ENCODE measurements around the gene SIRPA. TPM values are rescaled to one million over a fixed set of nuclear protein-coding genes. Genes with fewer than 3 reads are reported as not detected.

SIRPA gene
- total and polyA plus RNA-seq, 11 donors: 8.6 to 73.5 (median 28.5) TPM

DNA sequence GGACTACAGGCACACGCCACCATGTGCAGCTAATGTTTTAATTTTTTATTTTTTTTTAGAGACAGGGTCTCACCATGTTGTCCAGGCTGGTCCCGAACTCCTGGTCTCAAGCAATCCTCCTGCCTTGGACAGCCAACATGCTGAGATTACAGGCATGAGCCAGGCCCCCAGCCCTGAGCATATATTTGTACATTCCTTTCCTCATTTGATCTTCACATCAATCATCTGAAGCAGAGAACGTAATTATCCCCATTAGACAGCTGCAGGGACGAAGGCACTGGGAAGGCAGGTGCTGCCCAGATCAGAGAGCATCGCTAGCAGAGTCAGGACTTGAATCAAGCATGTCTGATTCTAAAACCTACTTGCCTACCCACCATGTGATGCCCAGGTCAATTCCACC, 41.0 kb upstream of the SIRPA start:
- 76 to 96% (median 89%) methylated on average over 5 of the region's 5 CpGs for WGBS, 4 donors
- peaks cover 0 to 35% (median 0%) of the 10 kb centered on the region in 12 donors for H3K4me1 ChIP-seq
- H3K4me3 ChIP-seq: no peak overlapping the region
- no peaks in the 10 kb centered on the region for H3K36me3 ChIP-seq
- H3K27me3 ChIP-seq: no peaks in the 10 kb centered on the region
- intact Hi-C loops (cut with DNase I): no loop called here
- no peak overlapping the region for H3K27ac ChIP-seq
- DNase-seq (no peak), ATAC-seq (no peak)
- no peak for TF ChIP-seq POLR2A (IDR thresholded peaks at IDR 0.05)
- TF ChIP-seq, protein P1, sequence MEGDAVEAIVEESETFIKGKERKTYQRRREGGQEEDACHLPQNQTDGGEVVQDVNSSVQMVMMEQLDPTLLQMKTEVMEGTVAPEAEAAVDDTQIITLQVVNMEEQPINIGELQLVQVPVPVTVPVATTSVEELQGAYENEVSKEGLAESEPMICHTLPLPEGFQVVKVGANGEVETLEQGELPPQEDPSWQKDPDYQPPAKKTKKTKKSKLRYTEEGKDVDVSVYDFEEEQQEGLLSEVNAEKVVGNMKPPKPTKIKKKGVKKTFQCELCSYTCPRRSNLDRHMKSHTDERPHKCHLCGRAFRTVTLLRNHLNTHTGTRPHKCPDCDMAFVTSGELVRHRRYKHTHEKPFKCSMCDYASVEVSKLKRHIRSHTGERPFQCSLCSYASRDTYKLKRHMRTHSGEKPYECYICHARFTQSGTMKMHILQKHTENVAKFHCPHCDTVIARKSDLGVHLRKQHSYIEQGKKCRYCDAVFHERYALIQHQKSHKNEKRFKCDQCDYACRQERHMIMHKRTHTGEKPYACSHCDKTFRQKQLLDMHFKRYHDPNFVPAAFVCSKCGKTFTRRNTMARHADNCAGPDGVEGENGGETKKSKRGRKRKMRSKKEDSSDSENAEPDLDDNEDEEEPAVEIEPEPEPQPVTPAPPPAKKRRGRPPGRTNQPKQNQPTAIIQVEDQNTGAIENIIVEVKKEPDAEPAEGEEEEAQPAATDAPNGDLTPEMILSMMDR (IDR thresholded peaks at IDR 0.05): no peak
- no peaks in the 10 kb centered on the region for H3K9me3 ChIP-seq

DNA sequence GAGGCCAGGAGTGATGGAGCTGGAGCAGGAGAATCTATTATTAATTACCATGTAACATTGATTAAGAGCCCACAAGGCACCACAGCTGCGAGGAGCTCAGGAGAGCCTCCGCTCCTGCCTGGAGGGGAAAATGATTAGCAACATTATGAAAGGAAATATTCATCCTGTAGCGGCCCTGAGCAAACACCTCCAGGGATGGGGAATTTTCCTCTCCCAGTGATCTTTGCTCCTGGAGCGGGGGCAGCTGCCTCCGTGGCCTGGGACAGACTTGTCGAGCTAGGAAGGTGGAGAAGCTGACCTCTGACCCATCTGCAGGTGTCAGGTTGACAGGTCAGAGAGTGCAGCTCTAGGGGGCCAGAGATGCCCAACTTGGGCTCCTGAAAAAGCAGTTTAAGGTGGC, 40.1 kb upstream of the SIRPA start:
- Histone ChIP-seq H3K9me3 (no peaks in the 10 kb centered on the region), H3K36me3 (no peaks in the 10 kb centered on the region), H3K27ac (no peak overlapping the region), H3K4me1 (peaks cover 0 to 34% (median 0%) of the 10 kb centered on the region in 12 donors), H3K4me3 (no peak overlapping the region), H3K27me3 (no peaks in the 10 kb centered on the region)
- no peak for TF ChIP-seq POLR2A (IDR thresholded peaks at IDR 0.05)
- TF ChIP-seq, protein P1 (IDR thresholded peaks at IDR 0.05): no peak
- intact Hi-C loops (cut with DNase I): no loop called here
- no peak for DNase-seq
- 59 to 82% (median 74%) methylated on average over 6 of the region's 6 CpGs for WGBS, 4 donors
- ATAC-seq: no peak

DNA sequence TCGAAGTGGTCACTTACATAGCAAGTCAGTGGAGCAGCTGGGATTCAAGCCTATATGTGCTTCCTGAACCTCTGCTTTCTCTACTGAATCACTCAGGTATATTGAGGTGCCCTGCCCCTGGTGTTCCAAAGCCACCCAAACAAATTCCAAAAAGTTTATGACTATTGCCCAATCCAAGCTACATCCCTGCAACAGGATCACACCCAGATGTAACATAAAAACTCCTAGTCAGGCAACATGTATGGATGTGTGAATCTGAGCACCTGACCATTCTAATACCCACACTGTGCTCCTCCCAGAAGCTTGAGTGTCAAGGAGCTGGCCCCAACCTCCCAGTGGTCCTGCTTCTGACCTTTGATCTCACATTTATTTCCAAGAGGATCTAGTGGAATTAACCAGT, 39.5 kb upstream of the SIRPA start:
- Histone ChIP-seq H3K27me3 (no peaks in the 10 kb centered on the region), H3K4me1 (peaks cover 0 to 34% (median 0%) of the 10 kb centered on the region in 12 donors), H3K36me3 (no peaks in the 10 kb centered on the region), H3K4me3 (no peak overlapping the region), H3K27ac (no peak overlapping the region), H3K9me3 (no peaks in the 10 kb centered on the region)
- intact Hi-C loops (cut with DNase I): no loop called here
- WGBS, 4 donors: 50 to 68% (median 64%) methylated on average over 1 of the region's 1 CpG
- TF ChIP-seq POLR2A (IDR thresholded peaks at IDR 0.05): no peak
- TF ChIP-seq, protein P1 (IDR thresholded peaks at IDR 0.05): no peak
- DNase-seq (no peak), ATAC-seq (no peak)

DNA sequence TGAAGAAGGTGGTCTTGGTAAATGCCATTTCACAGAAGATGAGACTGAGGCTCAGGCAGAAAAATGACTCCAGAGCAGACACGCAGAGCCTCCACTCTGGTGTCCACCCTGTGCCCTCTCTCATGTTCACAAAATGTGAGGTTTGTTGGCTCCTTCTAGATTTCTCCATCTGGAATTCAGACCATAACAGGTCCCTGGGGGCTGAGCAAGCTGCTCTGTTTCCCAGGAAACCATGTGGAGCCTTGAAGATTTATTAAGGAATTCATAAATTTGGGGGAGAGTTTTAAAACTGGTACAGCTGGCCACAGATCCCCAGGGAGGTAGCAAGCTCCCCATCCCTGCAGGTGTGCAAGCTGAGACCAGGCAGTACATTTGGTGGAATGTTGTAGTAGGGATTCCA, 38.8 kb upstream of the SIRPA start:
- Histone ChIP-seq H3K36me3 (no peaks in the 10 kb centered on the region), H3K4me1 (peaks cover 0 to 27% (median 0%) of the 10 kb centered on the region in 12 donors), H3K9me3 (no peaks in the 10 kb centered on the region), H3K27me3 (no peaks in the 10 kb centered on the region), H3K27ac (no peak overlapping the region), H3K4me3 (no peak overlapping the region)
- TF ChIP-seq, protein P1 (IDR thresholded peaks at IDR 0.05): no peak
- TF ChIP-seq POLR2A (IDR thresholded peaks at IDR 0.05): no peak
- no peak for ATAC-seq
- 46 to 87% (median 80%) methylated on average over 1 of the region's 1 CpG; no CpG with 5 or more reads in 1 of the 4 donors for WGBS, 4 donors
- intact Hi-C loops (cut with DNase I): no loop called here
- DNase-seq: no peak
